Stimulated activated CD8-positive, alpha-beta memory T cell treated with anti-CD3 and anti-CD28 coated beads, Interleukin-4, amount 100 ng/mL, for 24 hours (primary cell): ENCODE data around the gene PCCA.
"Not testable (repeated sequence)": the region's sequence is repeated elsewhere in the genome, so short reads cannot be mapped to it uniquely, and the experiment has no call there.

Experiments used
- DNase-seq: peaks from one replicate; pipeline ENCODE4 v3.0.0-alpha.2; 2020; ENCODE audit warnings: low read depth

The PCCA gene

GRCh38 chr13:100510208-100510957 is 421.5 kb downstream of the PCCA start:
- DNase-seq = no peak

- DNase-seq = no peak
Observed at GRCh38 chr13:100511466-100511865, 422.6 kb downstream of the PCCA start.

- no peak for DNase-seq
Observed at GRCh38 chr13:100512422-100512821, 423.5 kb downstream of the PCCA start.

- DNase-seq = no peak
Observed at GRCh38 chr13:100513171-100513570, 424.3 kb downstream of the PCCA start.

GRCh38 chr13:100513987-100514670 is 425.2 kb downstream of the PCCA start:
- no peak for DNase-seq

- peak; percentile 54 for DNase-seq
Observed at GRCh38 chr13:100514788-100515409, 426.0 kb downstream of the PCCA start.

- DNase-seq = no peak
Observed at GRCh38 chr13:100515410-100515800, 426.5 kb downstream of the PCCA start.

- DNase-seq = no peak
Observed at GRCh38 chr13:100517135-100517534, 428.2 kb downstream of the PCCA start.

- no peak for DNase-seq
Observed at GRCh38 chr13:100517728-100518127, 428.8 kb downstream of the PCCA start.

- DNase-seq = no peak
Observed at GRCh38 chr13:100518394-100519062, 429.6 kb downstream of the PCCA start.

- DNase-seq = no peak
Observed at GRCh38 chr13:100519626-100520025, 430.7 kb downstream of the PCCA start.

- DNase-seq = no peak
Observed at GRCh38 chr13:100520936-100521850, 432.3 kb downstream of the PCCA start.

GRCh38 chr13:100521851-100522617 is 433.1 kb downstream of the PCCA start:
- DNase-seq = no peak

GRCh38 chr13:100522618-100523309 is 433.9 kb downstream of the PCCA start:
- DNase-seq = no peak

GRCh38 chr13:100523411-100523810 is 434.5 kb downstream of the PCCA start:
- no peak for DNase-seq

GRCh38 chr13:100523981-100524386 is 435.1 kb downstream of the PCCA start:
- DNase-seq = no peak

- not testable (repeated sequence) for DNase-seq
Observed at GRCh38 chr13:100524688-100525087, 435.8 kb downstream of the PCCA start.

- no peak for DNase-seq
Observed at GRCh38 chr13:100525453-100526317, 436.8 kb downstream of the PCCA start.
